ENCODE results near the gene S100A9. TPM values are rescaled to one million over a fixed set of nuclear protein-coding genes. Genes with fewer than 3 reads are reported as not detected.

Gene S100A9
- total RNA-seq, 1 experiment from 2014 or later = not detected

GRCh38 chr1:153353226-153353947 is 4.3 kb upstream of the S100A9 start:
- H4K8ac ChIP-seq (replicated peaks; ENCODE audit: insufficient read length, low read depth, low read length) = no peak overlapping the region
- H2BK5ac ChIP-seq (ENCODE audit: insufficient read length, low read length) = no peak overlapping the region
- no peak overlapping the region for H3K9ac ChIP-seq (ENCODE audit: extremely low read depth, insufficient read length, low read length)
- no peak overlapping the region for H2BK12ac ChIP-seq (ENCODE audit: insufficient read length, low read depth, low read length)
- TF ChIP-seq CTCF (conservative IDR thresholded peaks at IDR 0.05) = peak; percentile 65
- H3K79me2 ChIP-seq (ENCODE audit: insufficient read depth, low read length) = no peaks in the 10 kb centered on the region
- no peak overlapping the region for H3T11ph ChIP-seq (ENCODE audit: low read length)
- peak; percentile 70 for DNase-seq
- Mint-ChIP-seq H3K9me3 (peaks cover 0 to 4% of the 10 kb centered on the region in 2 experiments; a peak in 2 of 5 replicates), H3K36me3 (ENCODE audit: insufficient read depth in 1 of 3, low read depth in 3 of 3) (no peaks in the 10 kb centered on the region; a peak in 1 of 7 replicates), H3K27ac (no peak overlapping the region), H3K4me3 (no peak overlapping the region), H3K27me3 (ENCODE audit: low read depth) (peaks cover 17% of the 10 kb centered on the region), H3K4me1 (no peaks in the 10 kb centered on the region)
- no peak overlapping the region for H2BK20ac ChIP-seq (ENCODE audit: low read depth, low read length, poor library complexity, severe bottlenecking)
- no peaks in the 10 kb centered on the region for H3K27me3 ChIP-seq (ENCODE audit: insufficient read depth, low read length)
- WGBS (ENCODE audit: extremely low coverage, insufficient read length, low lambda C conversion rate) = no CpG with 5 or more reads among the region's 7 CpGs
- H2BK120ac ChIP-seq (ENCODE audit: low read depth, low read length, poor library complexity, severe bottlenecking) = no peak overlapping the region
- H3K4me1 ChIP-seq (ENCODE audit: insufficient read depth, low read length) = no peaks in the 10 kb centered on the region
- no peak overlapping the region; the same call in 1 of the 2 replicates for H3K14ac ChIP-seq (ENCODE audit: insufficient read depth, low read length)
- no peak overlapping the region for H3K23ac ChIP-seq (ENCODE audit: insufficient read length, low read depth, low read length)
- no peak overlapping the region for H3K18ac ChIP-seq (ENCODE audit: insufficient read length, low read depth, low read length)
- no peak overlapping the region for H4K91ac ChIP-seq (ENCODE audit: insufficient read length, low read depth, low read length)
- no peaks in the 10 kb centered on the region for H4K20me1 ChIP-seq (ENCODE audit: control insufficient read depth, insufficient read depth, insufficient read length)
- H2BK15ac ChIP-seq (ENCODE audit: low read depth, low read length) = no peak overlapping the region
- no peak overlapping the region for H3K4me2 ChIP-seq (ENCODE audit: insufficient read depth, insufficient read length, low read length)
- no peaks in the 10 kb centered on the region for H3K79me1 ChIP-seq (ENCODE audit: insufficient read depth, low read depth, low read length, poor library complexity, severe bottlenecking)
- H3K27ac ChIP-seq (ENCODE audit: insufficient read length, low read depth, low read length) = no peak overlapping the region
- H2AK5ac ChIP-seq (ENCODE audit: insufficient read length, low read length) = no peak overlapping the region
- H3K56ac ChIP-seq (ENCODE audit: insufficient read length, low read depth, low read length) = no peak overlapping the region
- no peaks in the 10 kb centered on the region for H3K23me2 ChIP-seq (ENCODE audit: insufficient read length, low read depth, low read length, poor library complexity, severe bottlenecking)
- H2AFZ ChIP-seq (ENCODE audit: low read length) = no peak overlapping the region
- no peaks in the 10 kb centered on the region for H3K9me3 ChIP-seq (ENCODE audit: control insufficient read depth, low read depth, low read length)
- no peak overlapping the region for H3K4ac ChIP-seq (ENCODE audit: low read depth, low read length)
- H4K5ac ChIP-seq (ENCODE audit: insufficient read length, low read depth, low read length) = no peak overlapping the region

All from H9 (cell line).